GM18909 (cell line): ENCODE data around the gene WWP2.
"Not testable (repeated sequence)": the region's sequence is repeated elsewhere in the genome, so short reads cannot be mapped to it uniquely, and the experiment has no call there.

Experiments
- ATAC-seq: cut with Tn5 transposase; IDR thresholded peaks from one replicate; pipeline ENCODE4 v1.9.1; 2021; ENCODE audit warnings: mild to moderate bottlenecking; ENCODE audit not compliant: unreplicated experiment, poor library complexity

WWP2 gene

DNA sequence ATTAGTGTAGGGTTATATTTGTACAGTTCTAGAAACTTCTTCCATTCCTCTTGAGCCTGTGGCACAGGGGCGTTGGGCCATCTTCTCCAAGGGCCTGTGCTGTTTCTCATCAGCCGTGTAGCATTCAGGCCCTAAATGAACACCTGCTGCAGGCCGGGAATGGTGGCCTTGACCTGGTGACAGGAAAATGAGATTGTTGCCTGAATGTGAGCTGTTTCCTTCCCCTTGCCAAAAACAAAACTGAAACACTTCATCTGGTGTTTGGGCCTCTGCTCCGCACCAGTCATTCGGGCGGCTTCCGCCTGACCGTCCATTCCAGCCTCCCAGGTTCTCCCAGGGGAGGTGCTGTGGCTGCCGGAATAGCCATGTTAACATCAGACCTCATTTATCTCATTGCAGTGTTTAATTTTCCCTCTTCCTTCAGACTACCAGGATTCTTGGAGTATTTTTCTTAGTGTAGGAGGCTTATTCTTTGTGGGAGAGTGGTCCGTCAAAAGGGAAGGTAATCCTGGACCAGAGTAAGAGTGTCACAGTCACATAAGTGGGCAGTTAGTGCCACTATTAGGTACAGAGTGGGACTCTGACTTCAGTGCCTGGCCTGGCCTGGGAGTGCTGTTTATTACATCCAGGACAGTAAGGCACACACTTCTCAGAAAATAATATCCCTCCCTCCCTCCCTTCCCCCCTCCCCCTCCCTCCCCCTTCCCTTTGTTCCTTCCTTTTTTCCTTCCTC is 61.9 kb downstream of the WWP2 start:
- peak; percentile 81 for ATAC-seq

GRCh38 chr16:69824564-69825142 is 62.5 kb downstream of the WWP2 start:
- ATAC-seq: not testable (repeated sequence)

DNA sequence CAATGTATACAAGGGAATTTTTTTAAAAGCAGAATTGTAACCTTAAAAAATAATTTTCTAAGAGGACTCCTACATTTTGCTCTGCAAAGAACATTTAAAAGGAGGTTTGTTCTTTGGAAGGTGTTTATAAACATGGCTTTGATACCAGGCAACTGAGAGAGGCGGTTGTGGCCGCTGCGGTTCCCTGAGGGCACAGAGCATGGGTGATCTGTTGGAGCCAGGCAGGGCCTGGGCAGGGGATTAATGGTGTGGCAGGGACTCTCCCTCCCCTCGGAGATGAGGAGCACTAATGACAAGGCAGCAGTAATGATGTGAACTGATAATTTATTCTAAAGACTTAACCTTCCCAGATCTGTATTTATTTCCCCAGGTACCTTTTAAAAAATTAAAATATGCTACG is 65.4 kb downstream of the WWP2 start:
- ATAC-seq: no peak

DNA sequence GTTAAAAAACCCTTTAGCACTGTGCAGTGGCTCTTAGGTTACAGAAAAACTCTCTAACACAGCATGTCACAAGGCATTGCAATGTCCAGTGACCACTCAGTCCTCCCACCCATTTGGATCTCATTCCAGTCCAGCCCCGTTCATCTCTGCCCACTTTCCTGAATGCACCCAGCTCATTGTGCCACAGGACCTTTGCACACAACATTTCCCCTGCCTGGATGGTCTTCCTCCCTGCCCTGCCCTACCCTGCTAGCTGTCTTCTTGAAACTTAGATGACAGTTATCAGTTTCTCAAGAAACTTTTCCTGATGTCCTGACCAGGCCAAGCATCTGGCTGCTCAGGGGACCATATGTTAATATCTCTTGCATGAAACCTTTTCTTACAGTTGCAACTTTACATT is 67.2 kb downstream of the WWP2 start:
- ATAC-seq: no peak

DNA sequence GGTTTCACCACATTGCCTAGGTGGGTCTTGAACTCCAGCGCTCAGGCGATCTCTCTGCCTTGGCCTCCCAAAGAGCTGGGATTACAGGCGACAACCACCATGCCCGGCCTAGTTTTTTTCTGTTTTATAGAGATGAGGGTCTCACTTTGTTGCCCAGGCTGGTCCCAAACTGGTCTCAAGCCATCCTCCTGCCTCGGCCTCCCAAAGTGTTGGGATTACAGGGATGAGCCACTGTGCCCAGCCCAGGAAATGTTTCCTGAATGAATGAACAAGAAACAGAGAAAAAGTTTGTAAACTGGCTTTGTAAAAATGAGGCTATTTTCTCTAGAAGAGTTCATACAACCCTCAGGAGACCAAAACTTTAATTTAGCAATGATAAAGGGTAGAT is 68.0 kb downstream of the WWP2 start:
- ATAC-seq: no peak

DNA sequence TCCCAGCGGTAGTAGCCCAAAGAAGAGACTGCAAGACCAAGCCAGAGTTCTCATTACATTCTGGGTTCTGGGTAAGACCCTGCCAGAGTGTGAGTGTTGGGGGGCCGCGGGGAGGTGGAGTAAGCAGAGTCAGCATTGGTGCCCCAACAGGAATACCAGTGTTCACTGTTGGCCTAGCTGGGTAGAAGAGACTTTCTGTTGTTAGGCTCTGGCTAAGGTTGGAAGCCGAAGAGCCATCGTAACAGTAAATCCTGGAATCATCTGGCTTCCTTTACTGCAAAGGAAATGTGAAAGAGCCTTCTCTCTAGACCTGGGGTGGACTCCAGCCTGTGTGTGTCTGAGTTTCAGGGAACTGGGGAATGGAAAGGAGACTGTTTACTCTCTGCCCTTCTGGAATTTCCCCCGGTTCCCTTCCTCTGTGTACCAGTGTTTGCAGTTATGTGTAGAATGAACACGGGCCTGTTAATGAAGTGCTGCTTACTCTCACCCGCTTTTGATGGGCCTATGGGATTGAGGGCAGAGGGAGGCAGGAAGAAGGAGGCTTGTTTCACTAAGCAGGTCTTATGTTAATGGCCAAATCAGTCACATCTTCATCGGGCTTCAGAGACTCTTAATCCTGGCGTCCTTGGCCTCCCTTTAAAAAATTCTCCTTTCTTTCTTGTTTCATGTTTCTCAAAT is 68.5 kb downstream of the WWP2 start:
- ATAC-seq: no peak

GRCh38 chr16:69831212-69832123 is 69.3 kb downstream of the WWP2 start:
- no peak for ATAC-seq

DNA sequence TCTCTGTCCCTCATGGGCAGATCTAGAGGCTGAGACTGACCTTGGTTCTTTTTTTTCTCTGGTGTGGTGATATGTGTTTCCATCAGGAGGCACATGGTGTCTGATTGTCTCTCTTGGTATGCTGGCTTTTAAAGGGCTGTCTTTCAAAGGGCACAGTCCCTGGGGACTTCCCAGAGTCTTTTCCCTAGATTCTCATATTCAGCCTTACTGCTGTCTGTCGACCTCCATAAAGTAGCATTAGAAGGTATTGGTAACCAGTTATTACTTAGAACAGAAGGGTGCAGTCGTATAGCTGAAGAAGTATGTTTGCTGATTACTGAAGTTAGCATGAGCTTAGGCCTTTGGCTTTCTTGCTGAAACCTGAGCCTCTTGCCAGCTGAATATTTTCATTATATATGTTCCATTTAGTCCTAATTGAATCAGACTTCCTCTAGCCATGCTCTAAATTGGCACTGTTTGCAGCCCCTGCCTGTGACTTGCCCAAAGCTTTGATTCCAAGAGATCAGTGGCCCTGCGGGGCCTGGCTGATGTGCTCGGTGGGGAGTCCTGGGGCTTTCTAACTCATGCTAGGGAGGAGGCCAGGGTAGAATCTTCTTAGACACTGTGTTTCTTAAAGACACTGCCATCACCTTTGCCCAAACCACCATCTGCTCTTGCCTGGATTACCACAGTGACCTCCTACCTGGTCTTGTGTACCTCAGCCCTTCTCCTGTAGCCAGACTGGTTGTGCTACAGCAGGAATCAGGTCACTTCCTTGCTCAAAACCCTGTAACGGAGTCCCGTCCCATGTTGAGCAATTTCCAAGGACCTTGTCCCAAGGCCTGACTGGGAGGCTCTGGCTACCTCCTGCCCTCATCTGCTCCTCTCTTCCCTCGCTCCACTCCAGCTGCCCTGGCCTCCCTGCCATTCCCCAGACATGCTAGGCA is 71.5 kb downstream of the WWP2 start:
- ATAC-seq: no peak

- ATAC-seq: peak; percentile 84
Observed at GRCh38 chr16:69834807-69835466, 72.8 kb downstream of the WWP2 start.

DNA sequence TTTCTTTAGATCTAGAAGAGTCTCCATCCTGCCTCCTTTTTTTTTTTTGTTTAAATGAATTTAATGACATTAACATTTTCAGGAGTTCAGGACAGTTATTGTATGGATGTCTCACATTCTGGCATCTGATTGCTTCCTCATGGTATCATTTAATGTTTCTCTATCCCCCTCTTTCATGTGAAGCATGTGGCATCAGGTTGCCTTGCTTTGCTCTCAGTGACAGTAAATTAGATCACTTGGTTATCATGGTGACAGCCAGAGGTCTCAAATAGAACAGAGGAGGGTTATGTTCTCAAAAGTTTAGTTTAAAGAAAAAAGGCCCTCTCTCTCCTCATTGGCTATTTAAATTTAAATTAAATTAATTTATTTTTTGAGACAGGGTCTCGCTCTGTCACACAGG is 74.1 kb downstream of the WWP2 start:
- no peak for ATAC-seq

GRCh38 chr16:69837380-69837779 is 75.2 kb downstream of the WWP2 start:
- ATAC-seq: no peak

GRCh38 chr16:69838489-69838888 is 76.4 kb downstream of the WWP2 start:
- ATAC-seq: no peak

DNA sequence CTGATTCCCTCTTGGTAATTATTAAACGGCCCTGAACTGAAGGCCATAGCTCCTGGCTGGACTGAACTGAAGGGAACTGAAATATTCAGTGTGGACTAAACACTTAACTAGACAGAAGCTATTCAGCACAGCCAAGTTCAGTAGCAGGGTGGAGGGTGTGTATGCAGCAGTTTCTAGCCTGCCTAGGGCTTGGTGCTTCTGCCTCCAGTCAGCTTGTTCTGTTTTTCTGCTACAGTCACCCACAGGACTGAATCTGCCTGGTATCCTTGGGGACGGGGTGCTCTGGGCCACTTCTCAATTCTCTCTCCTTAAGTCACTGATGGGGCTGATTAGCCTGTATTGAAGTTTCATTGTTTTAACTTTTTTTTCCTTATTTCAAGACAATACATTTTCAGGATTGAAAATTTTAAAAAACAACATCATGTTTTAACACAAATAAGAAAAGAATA is 77.1 kb downstream of the WWP2 start:
- no peak for ATAC-seq

- ATAC-seq: no peak
Observed at GRCh38 chr16:69839798-69840409, 77.8 kb downstream of the WWP2 start.

- no peak for ATAC-seq
Observed at GRCh38 chr16:69840975-69841374, 78.8 kb downstream of the WWP2 start.

GRCh38 chr16:69844441-69844840 is 82.3 kb downstream of the WWP2 start:
- ATAC-seq: no peak

DNA sequence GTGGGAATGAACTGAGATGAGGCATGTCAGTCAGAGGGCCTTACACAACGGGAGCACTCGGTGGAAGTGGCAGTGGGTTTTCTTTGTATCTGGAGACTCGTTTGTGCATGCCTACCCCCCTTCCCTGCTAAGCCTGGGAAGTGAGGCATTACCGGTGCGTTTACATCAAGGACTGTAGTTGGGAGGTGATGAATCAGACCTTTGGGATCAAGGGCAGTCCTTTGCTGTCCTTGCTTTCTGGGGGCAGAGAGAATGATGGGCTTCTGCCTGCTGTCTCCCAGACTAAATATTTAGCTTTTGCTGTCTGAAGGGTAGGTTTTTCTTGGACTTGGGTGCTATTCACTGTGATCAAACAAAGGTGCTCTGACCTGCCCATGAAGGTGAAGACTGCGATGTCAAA is 83.0 kb downstream of the WWP2 start:
- ATAC-seq: no peak

GRCh38 chr16:69847643-69848042 is 85.5 kb downstream of the WWP2 start:
- no peak for ATAC-seq
